Activated T-cell treated with anti-CD3 and anti-CD28 coated beads for 48 hours (primary cell): ENCODE data around the gene POU3F4.

Source experiments
- DNase-seq: peaks from one replicate; pipeline ENCODE4 v3.0.0-alpha.2; 2020; ENCODE audit warnings: low read depth

POU3F4 gene

DNA sequence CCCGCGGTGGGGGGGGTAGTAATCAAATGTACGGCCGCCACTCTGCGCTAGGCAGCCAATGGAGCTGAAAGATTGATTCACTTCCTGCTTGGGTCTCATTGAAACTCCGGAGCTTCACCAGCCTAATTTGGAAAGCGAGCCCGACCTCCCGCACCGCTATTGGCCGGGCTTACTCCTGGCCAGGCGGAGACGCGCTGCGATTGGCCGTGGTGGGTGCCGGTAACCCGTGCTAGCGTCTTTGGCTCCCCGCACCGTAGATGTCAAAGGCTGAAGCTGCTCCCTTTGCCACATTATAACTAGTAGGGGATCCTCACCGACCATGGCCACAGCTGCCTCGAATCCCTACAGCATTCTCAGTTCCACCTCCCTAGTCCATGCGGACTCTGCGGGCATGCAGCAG lies at the start of gene POU3F4:
TSS of gene POU3F4 (plus strand) at position 285 of the 400 bp plus-strand sequence. CDS start at position 320, 35 bp downstream.
- DNase-seq = no peak

DNA sequence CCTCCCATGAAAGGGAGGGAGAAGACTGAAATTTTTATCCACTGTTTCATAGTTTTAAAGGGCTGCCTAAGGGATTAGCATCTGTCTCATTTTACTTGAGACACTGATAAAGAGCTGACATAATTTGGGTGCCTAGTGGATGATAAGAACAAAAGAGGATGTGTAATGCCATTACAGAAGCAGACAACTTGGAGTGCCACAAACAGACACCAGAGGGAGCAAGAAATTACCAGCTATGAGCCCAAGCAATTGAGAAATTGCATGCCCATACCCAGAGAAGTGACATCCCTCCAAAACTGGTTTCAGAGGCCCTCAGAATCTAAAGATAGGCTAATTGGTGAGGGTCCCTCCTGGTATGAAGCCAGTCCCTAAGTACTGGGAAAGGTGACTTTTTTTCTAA lies 38.5 kb upstream of the POU3F4 start:
- DNase-seq = no peak

DNA sequence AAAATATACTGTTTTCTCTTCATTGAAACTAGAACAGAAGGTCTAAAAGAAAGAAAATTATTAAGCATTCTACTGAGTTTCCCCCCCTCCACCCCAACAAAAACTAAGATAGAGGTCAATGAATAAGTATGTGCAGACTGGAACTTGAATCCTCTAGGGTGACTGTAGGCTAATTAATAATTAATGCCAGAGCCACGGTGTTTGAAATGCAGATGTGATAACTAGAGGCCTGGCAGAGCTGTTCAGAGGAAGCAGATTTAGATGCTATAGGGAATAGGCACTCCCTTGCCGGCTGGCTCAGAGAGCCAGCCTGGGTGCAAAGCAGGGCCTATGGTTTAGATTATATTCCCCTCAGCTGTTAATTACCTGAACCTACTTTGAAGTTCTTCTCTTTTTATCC lies 12.2 kb upstream of the POU3F4 start:
- DNase-seq = no peak

DNA sequence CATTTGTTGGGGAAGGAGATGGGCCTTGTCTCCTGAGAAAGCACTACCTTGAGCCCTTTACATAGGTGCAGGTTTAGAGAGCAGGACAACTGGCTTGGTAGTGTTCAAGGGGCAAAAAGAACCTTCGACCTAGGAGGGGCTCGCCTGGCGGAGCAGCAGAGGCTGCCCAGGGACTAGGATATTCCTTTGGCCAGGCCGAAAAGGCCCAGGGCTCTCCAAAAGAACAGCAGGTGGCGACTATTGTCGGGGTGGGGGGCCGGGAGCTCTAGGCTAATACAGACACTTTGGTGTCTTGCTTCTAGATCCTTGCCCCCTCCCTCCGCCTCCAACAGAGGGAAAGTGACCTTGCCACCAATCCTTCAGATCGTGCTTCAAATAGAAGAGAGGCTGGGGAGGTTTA lies 7.1 kb upstream of the POU3F4 start:
- DNase-seq = no peak

DNA sequence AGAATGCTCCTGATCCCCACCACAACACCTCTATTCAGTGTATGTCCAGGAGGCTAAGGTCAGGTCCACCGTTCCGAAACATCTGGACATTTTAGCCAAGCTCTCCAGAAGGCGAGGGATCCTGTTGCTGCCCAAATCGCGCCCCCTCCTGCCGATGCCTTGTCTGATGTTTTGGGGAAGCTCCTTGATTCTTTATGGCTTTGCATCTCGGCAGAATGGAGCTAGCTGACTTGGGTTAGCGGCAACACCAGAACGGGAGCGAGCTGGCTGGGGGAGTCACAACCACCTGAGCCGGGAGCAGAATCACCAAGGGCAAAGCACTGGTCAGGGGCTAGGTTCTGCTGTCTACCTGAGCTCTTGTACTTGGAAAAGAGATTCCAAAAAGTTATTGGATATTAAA lies 6.6 kb upstream of the POU3F4 start:
- no peak for DNase-seq

DNA sequence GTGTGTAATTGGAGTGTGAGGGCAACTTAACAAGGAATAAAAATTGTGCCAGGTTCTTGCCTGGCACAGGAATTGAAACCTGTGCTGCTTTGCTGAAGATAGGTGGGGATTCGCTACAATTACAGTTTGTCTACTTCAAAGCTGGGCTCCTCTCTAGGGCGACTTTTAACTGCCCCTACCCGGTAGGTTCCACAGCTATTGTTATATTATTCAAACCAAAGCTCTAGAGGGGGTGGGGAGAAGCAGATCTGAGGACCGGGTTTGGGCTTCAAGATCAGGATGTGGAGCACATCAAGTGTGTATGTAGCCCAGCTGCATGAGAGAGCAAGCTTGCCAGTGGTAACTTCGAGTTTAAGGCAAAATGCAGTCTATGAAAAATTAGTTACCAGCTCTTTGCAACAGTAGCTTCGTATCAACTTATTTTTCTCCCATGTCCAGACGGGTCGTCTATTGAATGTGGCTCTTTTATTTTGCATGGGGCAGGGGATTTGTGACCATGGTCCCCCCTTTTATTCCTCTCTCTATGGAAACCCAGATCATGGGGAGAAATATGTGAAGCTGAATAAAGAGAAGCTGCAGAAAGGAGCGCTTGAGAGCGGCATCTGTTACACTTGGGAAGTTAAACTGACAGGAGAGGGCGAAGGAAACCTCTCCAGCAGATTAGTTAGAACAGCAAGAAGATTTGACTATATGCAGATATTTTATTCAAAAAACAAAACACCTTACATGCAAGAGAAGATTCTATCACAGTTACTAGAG lies 3.2 kb upstream of the POU3F4 start:
- DNase-seq = no peak

DNA sequence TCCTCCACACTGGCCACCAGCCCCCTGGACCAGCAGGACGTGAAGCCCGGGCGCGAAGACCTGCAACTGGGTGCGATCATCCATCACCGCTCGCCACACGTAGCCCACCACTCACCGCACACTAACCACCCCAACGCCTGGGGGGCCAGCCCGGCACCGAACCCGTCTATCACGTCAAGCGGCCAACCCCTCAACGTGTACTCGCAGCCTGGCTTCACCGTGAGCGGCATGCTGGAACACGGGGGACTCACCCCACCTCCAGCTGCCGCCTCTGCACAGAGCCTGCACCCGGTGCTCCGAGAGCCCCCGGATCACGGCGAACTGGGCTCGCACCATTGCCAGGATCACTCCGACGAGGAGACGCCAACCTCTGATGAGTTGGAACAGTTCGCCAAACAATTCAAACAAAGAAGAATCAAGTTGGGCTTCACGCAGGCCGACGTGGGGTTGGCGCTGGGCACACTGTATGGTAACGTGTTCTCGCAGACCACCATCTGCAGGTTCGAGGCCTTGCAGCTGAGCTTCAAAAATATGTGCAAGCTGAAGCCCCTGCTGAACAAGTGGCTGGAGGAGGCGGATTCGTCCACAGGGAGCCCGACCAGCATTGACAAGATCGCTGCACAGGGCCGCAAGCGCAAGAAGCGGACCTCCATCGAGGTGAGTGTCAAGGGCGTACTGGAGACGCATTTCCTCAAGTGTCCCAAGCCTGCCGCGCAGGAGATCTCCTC lies 600 bp downstream of the POU3F4 start:
- DNase-seq = no peak

DNA sequence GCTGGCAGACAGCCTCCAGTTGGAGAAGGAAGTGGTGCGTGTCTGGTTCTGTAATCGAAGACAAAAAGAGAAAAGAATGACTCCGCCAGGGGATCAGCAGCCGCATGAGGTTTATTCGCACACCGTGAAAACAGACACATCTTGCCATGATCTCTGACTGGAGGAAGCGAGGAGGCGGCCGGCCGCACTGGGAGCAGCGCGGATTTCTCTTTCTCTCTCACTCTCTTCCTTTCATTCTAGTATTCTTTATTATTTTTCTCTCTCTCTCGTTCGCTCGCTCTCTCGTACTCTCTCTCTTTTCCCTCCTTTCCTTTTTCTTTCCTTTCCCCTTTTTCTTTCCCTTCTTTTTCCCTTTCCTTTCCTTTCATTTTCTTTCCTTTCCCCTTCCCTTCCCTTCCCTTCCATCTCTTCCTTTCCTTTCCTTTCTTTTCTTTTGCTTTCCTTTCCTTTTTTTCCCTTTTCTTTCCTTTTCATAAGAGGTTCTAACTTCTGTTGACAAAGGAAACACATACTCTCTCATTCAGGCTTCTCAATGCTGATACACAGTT lies 1.2 kb downstream of the POU3F4 start:
- DNase-seq = no peak

DNA sequence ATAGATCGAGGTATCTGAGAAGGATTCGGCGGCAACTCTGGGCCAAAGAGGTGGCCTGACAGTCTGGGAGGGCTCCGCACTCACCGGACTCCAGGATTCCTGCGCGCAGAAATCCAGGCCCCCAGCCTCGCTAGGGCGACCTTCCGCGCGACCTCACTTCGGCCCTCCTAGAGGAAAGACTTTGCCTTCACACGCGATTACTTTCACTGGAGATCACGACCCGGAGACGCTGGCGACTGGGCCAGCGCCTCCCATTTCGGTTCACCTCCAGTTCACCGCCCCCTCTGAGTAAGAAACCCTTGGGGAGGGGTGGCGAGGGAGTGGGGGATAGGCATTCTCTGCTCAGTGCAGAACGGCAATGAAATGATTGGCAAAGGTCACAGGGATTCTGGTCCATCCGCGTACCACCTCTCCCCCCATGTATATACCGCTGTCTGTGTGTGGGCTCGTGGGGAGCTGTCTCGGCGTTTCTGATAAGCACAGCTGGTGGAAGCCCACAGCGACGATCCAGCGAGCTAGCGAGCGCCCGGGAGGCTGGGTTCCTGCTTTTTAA lies 2.5 kb downstream of the POU3F4 start:
- no peak for DNase-seq

DNA sequence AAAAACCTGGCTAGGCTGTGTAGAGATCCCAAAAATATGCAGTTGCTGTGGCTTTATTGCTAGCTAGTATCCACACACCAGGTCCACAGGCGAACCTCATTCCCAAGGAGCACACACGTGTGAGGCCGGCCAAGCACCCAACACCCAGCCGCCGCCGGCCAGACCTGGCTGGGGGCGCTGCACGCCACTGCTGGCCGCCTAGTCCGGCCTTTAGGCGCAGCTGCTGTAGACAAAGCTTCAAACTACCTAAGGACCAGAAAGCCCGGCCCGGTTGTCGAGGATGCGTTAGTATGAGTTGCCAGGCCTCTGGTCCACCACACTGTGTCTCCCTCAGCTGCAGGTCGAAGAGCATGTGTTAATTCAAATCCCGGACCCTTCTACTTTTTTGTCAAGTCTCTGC lies 3.1 kb downstream of the POU3F4 start:
- DNase-seq = no peak

DNA sequence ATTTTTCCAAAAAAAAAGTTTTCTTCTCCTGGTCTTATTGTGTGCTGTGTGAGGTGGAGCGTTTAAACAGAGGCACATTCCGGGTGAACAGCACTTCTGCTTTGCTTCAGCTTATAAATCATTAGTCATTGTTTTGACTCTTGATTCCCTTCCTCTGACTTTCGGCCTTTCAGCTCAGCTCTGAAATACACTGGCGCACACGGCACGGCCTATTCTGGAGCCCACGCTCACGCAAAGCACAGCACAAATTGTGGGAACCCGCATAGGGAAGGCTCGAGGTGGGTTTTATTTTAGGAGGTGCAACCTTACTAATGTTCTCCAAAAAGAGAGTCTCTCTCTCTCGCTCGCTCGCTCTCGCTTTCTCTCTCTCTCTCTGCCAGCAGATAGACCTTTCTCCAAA lies 4.0 kb downstream of the POU3F4 start:
- no peak for DNase-seq

DNA sequence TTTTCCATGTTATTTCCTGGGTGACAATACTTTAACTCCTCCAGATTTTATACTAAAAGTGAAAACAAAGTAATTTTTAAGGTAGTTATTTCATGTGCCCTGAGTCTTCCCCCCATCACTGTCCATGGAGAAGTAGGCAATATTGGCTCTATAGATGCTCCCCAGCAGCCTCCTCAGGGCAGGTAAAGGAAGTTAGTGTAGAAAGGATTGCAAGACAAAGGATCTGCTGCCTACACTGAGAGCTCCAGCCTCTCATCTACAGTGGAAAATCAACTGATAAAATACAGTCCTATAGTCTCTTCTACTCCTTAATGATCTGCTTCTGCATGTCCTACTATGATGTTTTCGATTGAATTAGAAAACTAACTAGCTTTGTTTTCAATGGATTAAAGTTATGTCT lies 8.5 kb downstream of the POU3F4 start:
- DNase-seq = no peak

DNA sequence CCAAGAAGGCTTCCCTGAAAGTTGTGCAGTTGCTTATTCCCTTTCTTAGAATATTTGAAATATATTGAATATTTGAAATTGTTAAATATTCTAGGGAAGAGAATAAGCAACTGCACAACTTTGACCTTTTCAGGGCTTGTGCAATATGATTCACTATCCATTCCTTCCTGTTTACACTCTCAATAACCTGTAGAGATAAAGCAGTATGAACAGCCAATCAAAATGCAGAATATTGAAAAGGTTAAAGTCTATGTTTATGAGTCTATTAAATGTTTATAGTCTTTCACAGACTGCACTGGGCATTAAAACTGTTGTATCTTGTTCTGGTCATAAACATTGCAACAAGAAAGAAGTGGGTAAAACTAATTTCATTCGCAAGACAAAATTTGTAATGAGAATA lies 13.8 kb downstream of the POU3F4 start:
- DNase-seq = no peak

DNA sequence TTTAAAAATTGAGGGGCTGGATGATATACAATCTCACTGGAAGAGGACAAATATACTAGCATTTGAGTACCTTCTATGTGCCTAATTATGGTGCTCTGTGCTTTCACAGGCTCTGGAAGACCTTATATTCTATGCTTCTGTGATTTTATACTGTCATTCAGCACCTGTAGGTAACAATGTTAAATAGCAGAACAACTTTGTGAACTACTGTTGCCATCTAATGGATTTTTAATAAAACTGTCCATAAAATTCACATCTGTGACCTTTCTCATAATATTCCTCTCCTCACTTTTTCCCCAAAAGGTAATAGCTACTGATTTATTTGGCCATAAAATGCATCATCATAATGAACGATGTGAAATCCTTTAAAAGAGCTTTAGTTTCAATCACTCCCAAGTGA lies 21.9 kb downstream of the POU3F4 start:
- DNase-seq = no peak

DNA sequence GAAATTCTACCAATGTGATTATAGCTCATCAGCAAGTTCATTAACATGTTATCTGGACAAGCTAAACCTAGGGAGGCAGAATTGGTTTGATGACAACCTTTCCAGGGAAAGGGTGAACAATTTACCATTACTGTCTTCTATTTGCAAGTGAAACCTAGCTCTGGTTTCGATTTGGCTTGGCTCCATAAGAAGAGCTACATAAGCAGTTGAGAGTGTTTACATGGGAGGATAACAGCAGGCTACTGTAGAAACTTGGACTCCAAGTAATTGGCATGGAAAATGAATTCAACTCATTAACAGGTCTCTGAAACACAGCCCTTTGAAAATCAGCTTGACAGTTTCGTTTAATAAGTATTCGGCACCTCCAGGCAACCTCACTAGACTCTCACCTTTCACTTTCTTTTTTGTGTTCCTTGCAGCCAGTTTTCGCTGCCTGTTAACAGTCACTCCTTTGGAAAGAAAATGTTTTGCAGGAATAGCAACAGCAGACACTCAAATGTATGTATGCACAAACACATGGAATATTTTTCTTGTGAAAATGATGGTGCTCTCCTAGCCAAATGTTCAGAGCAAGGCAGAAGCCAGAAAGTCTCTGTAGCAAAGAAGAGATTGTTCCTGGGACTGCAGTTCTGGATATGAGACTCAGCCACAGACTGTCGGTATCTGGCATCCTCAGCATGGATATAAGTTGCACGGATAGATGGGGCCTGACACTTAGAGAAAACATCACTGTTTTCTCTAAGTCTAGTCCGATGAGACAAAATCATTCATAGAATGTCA lies 27.5 kb downstream of the POU3F4 start:
- no peak for DNase-seq
